Dermis microvascular lymphatic vessel endothelial cell (primary cell): ENCODE measurements around the gene CASS4. TPM values are rescaled to one million over a fixed set of nuclear protein-coding genes. Genes with fewer than 3 reads are reported as not detected.

Source experiments
- DNase-seq, 2 donors: peaks; one replicate each; pipeline versions ENCODE4 v3.0.0 to v3.0.0-alpha.2; 2010; ENCODE audit warnings: low read depth in 2 of 2
- total RNA-seq: library from RNA; depleted of rRNA; stranded (reverse); fragments of >200 nt; gene quantifications from 2 replicates; pipeline ENCODE4 v1.2.1, GENCODE V29; 2014

The CASS4 gene
- total RNA-seq, 1 donor from 2014 or later, result under 0.01 TPM

DNA sequence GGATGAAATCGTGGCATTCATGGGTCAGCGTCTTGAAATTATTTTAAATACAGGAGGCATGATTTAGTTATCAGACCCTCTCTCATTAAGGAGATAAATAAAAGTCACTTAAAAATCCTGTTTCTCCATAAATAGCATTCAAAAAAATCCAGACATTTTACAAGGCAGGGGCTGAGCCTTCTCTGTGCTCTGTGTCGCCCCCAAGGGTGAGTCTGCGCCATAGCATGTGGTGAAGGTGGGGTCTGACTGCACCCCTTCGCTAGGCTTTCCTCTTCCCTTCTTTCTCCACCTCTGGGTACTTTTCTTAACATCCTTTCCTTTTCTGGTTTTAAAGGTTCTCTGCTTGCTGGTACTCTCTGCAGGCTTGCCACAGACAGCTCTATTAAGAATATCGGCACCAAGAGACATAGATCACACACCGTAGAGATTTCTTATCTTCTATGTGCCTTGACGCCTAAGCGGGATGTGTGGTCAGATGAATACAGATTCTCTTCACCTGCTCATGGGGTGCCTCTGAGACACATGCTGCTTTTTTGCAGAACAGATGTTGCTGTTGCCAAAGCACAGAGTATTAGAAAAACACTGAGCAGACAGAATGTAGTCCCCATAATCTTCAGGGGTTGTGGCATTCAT lies 92.4 kb downstream of the CASS4 start:
- DNase-seq, result no peak

- peak; percentile 45 to 66 for DNase-seq
Observed at GRCh38 chr20:56506103-56506502, 94.0 kb downstream of the CASS4 start.

Other genes starting within 250 kb of the CASS4 start
- gene MC3R, start 163.5 kb upstream of the CASS4 start, total RNA-seq, result not detected in 2 replicates
- gene FAM210B, start 53.3 kb upstream of the CASS4 start, total RNA-seq, result 24.1 and 29.6 TPM in 2 replicates
- 9.7 and 27.5 TPM in 2 replicates for gene AURKA, start 20.0 kb upstream of the CASS4 start, total RNA-seq
- gene CSTF1, start 19.6 kb upstream of the CASS4 start, total RNA-seq, result 22.6 and 35.3 TPM in 2 replicates
- gene RTF2, start 56.4 kb downstream of the CASS4 start, total RNA-seq, result 78.4 and 81.7 TPM in 2 replicates
- 0.13 TPM in 2 replicates for gene FAM209A, start 112.5 kb downstream of the CASS4 start, total RNA-seq
- 0.13 TPM in 1 of 2 replicates, not detected in the other for gene FAM209B, start 121.0 kb downstream of the CASS4 start, total RNA-seq
- not detected in 2 replicates for gene TFAP2C, start 217.0 kb downstream of the CASS4 start, total RNA-seq